Right atrium auricular region (tissue), 2 donors: ENCODE measurements around the gene NCOA4. TPM values are rescaled to one million over a fixed set of nuclear protein-coding genes. Genes with fewer than 3 reads are reported as not detected.

ENCODE experiments used
- DNase-seq: peaks from one replicate; pipeline ENCODE4 v3.0.0-alpha.2; 2019; ENCODE audit warnings: low spot score
- H3K27ac ChIP-seq, 2 donors: fragments of 200-600 bp; sonication (generic); 1 replicate in 1 of 2; 2 replicates in 1 of 2; pipeline ENCODE4 v1.5.1; 2016 to 2019
- H3K27me3 ChIP-seq, 2 donors: fragments of 200-600 bp; sonication (generic); one replicate each; pipeline versions ENCODE4 v1.5.1 to v1.6.0; 2017 to 2019
- H3K36me3 ChIP-seq: fragments of 200-600 bp; sonication (generic); one replicate; pipeline ENCODE4 v1.5.1; 2016
- H3K4me1 ChIP-seq, 2 donors: fragments of 200-600 bp; sonication (generic); one replicate each; pipeline versions ENCODE4 v1.5.1 to v1.6.0; 2017 to 2019
- H3K4me3 ChIP-seq, 2 donors: fragments of 200-600 bp; sonication (generic); 1 replicate in 1 of 2; 2 replicates in 1 of 2; pipeline ENCODE4 v1.5.1; 2017 to 2019; ENCODE audit warnings: mild to moderate bottlenecking in 1 of 2, moderate library complexity in 1 of 2
- H3K9me3 ChIP-seq, 2 donors: fragments of 200-600 bp; sonication (generic); one replicate each; pipeline ENCODE4 v1.5.1; 2019
- CTCF ChIP-seq, 2 donors: fragments of 200-600 bp; sonication (generic); IDR thresholded peaks; one replicate each; pipeline ENCODE4 v1.5.1; 2019; ENCODE audit warnings: antibody characterized with exemption in 2 of 2
- total RNA-seq, 2 donors: library from RNA; depleted of rRNA; stranded (reverse); fragments of >200 nt; gene quantifications; one replicate each; pipeline ENCODE4 v1.1.0, GENCODE V29; 2016

The NCOA4 gene
- total RNA-seq, 2 donors from 2014 or later, result 155 to 259 TPM

- H3K27ac ChIP-seq, result no peak overlapping the region
- no peak for DNase-seq
- no peaks in the 10 kb centered on the region for H3K36me3 ChIP-seq
- H3K9me3 ChIP-seq, result no peaks in the 10 kb centered on the region
- no peaks in the 10 kb centered on the region for H3K4me1 ChIP-seq
- no peak overlapping the region for H3K4me3 ChIP-seq
- no peaks in the 10 kb centered on the region for H3K27me3 ChIP-seq
- TF ChIP-seq CTCF (IDR thresholded peaks at IDR 0.05), result no peak
These were observed 43.9 kb upstream of the NCOA4 start for GRCh38 chr10:46074196-46074946.

DNA sequence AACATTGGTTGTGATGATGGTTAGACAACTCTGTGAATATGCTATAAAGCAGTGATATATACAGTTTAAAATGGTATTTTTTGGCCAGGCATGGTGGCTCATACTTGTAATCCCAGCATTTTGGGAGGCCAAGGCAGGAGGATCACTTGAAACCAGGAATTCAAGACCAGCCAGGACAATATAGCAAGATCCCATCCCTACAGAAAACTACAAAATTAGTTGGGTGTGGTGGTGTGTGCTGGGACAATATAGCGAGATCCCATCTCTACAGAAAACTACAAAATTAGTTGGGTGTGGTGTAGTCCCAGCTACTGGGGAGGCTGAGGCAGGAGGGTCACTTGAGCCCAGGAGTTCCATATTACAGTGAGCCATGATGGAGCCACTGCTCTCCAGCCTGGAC, 43.1 kb upstream of the NCOA4 start:
- no peaks in the 10 kb centered on the region for H3K27me3 ChIP-seq
- H3K9me3 ChIP-seq, result no peaks in the 10 kb centered on the region
- H3K36me3 ChIP-seq, result no peaks in the 10 kb centered on the region
- DNase-seq, result no peak
- H3K27ac ChIP-seq, result no peak overlapping the region
- TF ChIP-seq CTCF (IDR thresholded peaks at IDR 0.05), result no peak
- H3K4me3 ChIP-seq, result no peak overlapping the region
- H3K4me1 ChIP-seq, result no peaks in the 10 kb centered on the region

- Histone ChIP-seq H3K4me3 (no peak overlapping the region), H3K9me3 (no peaks in the 10 kb centered on the region), H3K27ac (no peak overlapping the region), H3K36me3 (no peaks in the 10 kb centered on the region), H3K27me3 (no peaks in the 10 kb centered on the region), H3K4me1 (no peaks in the 10 kb centered on the region)
- no peak for DNase-seq
- no peak for TF ChIP-seq CTCF (IDR thresholded peaks at IDR 0.05)
These were observed 40.3 kb upstream of the NCOA4 start for GRCh38 chr10:46070749-46071148.

- Histone ChIP-seq H3K4me3 (no peak overlapping the region), H3K36me3 (no peaks in the 10 kb centered on the region), H3K27ac (no peak overlapping the region), H3K9me3 (no peaks in the 10 kb centered on the region), H3K27me3 (no peaks in the 10 kb centered on the region), H3K4me1 (no peaks in the 10 kb centered on the region)
- no peak for DNase-seq
- no peak for TF ChIP-seq CTCF (IDR thresholded peaks at IDR 0.05)
These were observed 39.5 kb upstream of the NCOA4 start for GRCh38 chr10:46069771-46070463.

- no peak overlapping the region for H3K4me3 ChIP-seq
- H3K36me3 ChIP-seq, result no peaks in the 10 kb centered on the region
- H3K27me3 ChIP-seq, result no peaks in the 10 kb centered on the region
- no peak overlapping the region for H3K27ac ChIP-seq
- no peaks in the 10 kb centered on the region for H3K4me1 ChIP-seq
- H3K9me3 ChIP-seq, result no peaks in the 10 kb centered on the region
- DNase-seq, result no peak
- TF ChIP-seq CTCF (IDR thresholded peaks at IDR 0.05), result no peak
These were observed 38.5 kb upstream of the NCOA4 start for GRCh38 chr10:46068905-46069304.
